Transverse colon (tissue), 4 donors: ENCODE results near the gene MATN1. TPM values are rescaled to one million over a fixed set of nuclear protein-coding genes. Genes with fewer than 3 reads are reported as not detected.

ENCODE experiments used
- DNase-seq: peaks from one replicate; pipeline ENCODE4 v3.0.0-alpha.2; 2019
- H3K27ac ChIP-seq, 4 donors: fragments of 200-600 bp; sonication (generic); 2 replicates each; pipeline ENCODE4 v1.5.1; 2016 to 2018; ENCODE audit warnings: inconsistent platforms in 4 of 4
- H3K27me3 ChIP-seq: fragments of 200-600 bp; sonication (generic); 2 replicates; pipeline ENCODE4 v1.5.1; 2017; ENCODE audit warnings: inconsistent platforms
- H3K36me3 ChIP-seq, 4 donors: fragments of 200-600 bp; sonication (generic); 2 replicates each; pipeline ENCODE4 v1.5.1; 2017 to 2019; ENCODE audit warnings: inconsistent platforms in 4 of 4
- H3K4me1 ChIP-seq, 4 donors: fragments of 200-600 bp; sonication (generic); 2 replicates each; pipeline ENCODE4 v1.5.1; 2017 to 2020; ENCODE audit warnings: inconsistent platforms in 4 of 4
- H3K4me3 ChIP-seq, 4 donors: fragments of 200-600 bp; sonication (generic); 1 replicate in 1 of 4; 2 replicates in 3 of 4; pipeline versions ENCODE4 v1.5.1 to v1.6.1; 2017 to 2019; ENCODE audit warnings: inconsistent platforms in 4 of 4
- H3K9me3 ChIP-seq, 2 donors: fragments of 200-600 bp; sonication (generic); 2 replicates each; pipeline ENCODE4 v1.5.1; 2017 to 2019; ENCODE audit warnings: inconsistent platforms in 2 of 2
- EP300 ChIP-seq: sonication (generic); formaldehyde crosslinking; IDR thresholded peaks from one replicate; pipeline ENCODE4 v1.6.1; 2017; ENCODE audit warnings: antibody characterized with exemption, low read depth
- POLR2A ChIP-seq: fragments of 450-650 bp; IDR thresholded peaks from one replicate; pipeline ENCODE4 v1.6.1; 2016; ENCODE audit warnings: antibody characterized with exemption, mild to moderate bottlenecking, moderate library complexity
- POLR2AphosphoS5 ChIP-seq, 3 donors: sonication (generic); formaldehyde crosslinking; IDR thresholded peaks; one replicate each; pipeline ENCODE4 v1.6.1; 2016; ENCODE audit warnings: antibody characterized with exemption in 3 of 3
- WGBS, 2 donors: methylation state at CpG; one replicate each; pipeline ENCODE4 v1.1.5; 2018; ENCODE audit warnings: low coverage in 1 of 2; 5-methylcytosine and 5-hydroxymethylcytosine counted together
- in situ Hi-C, 4 donors: fragments of 200-750 bp; cut with MboI; loops; one replicate each; pipeline versions ENCODE4 v1.15.0 to v1.15.1; 2017; ENCODE audit warnings: low sequenced_read_pairs in 3 of 4, low pct_ligation_motif_present in 1 of 4, low pct_unique_long_range_greater_than_20kb in 1 of 4
- intact Hi-C: fragments of 100-400 bp; cut with DNase I; formaldehyde crosslinking; loops from one replicate; pipeline ENCODE4 v1.15.1; 2023; ENCODE audit warnings: low total_unique reads
- total RNA-seq, 4 donors: library from RNA; depleted of rRNA; stranded (reverse); fragments of >200 nt; gene quantifications; one replicate each; pipeline ENCODE4 v1.1.0, GENCODE V29; 2016
- TF ChIP-seq, protein P1 (sequence below), 5 experiments: fragments of 200-600 bp in 3 of 5; fragments of 450-650 bp in 2 of 5; sonication (generic) in 3 of 5; IDR thresholded peaks; 1 replicate in 2 of 5; 2 replicates in 3 of 5; pipeline ENCODE4 v1.5.1; 2016 to 2017; ENCODE audit warnings: antibody characterized with exemption in 5 of 5, inconsistent platforms in 3 of 5, mild to moderate bottlenecking in 2 of 5, moderate library complexity in 1 of 5

The MATN1 gene
- total RNA-seq, 4 donors from 2014 or later = not detected

DNA sequence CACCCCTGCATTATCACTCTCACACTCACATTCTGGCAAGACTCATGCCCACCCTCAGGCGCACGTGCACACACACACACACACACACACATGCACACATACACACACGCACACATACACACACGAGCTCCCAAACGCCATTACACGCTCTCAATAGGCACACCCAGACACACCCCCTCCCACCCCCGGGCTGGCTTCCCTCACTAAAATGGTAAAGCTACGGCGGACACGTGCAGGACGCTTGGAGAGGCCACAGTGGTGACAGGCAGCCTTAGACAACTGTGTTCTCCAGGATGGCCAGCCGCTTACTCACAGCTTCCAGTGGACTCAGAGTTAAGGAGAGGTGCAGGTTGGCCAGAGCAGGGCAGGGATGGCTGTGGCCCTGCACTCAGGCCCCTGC lies 10.1 kb downstream of the MATN1 start:
- Histone ChIP-seq H3K27ac (no peak overlapping the region), H3K9me3 (peaks cover 0 to 4% of the 10 kb centered on the region in 2 donors), H3K4me1 (peaks cover 0 to 4% (median 0%) of the 10 kb centered on the region in 4 donors), H3K4me3 (no peak overlapping the region), H3K36me3 (no peaks in the 10 kb centered on the region), H3K27me3 (no peaks in the 10 kb centered on the region)
- no peak for TF ChIP-seq POLR2AphosphoS5 (IDR thresholded peaks at IDR 0.05)
- TF ChIP-seq, protein P1, sequence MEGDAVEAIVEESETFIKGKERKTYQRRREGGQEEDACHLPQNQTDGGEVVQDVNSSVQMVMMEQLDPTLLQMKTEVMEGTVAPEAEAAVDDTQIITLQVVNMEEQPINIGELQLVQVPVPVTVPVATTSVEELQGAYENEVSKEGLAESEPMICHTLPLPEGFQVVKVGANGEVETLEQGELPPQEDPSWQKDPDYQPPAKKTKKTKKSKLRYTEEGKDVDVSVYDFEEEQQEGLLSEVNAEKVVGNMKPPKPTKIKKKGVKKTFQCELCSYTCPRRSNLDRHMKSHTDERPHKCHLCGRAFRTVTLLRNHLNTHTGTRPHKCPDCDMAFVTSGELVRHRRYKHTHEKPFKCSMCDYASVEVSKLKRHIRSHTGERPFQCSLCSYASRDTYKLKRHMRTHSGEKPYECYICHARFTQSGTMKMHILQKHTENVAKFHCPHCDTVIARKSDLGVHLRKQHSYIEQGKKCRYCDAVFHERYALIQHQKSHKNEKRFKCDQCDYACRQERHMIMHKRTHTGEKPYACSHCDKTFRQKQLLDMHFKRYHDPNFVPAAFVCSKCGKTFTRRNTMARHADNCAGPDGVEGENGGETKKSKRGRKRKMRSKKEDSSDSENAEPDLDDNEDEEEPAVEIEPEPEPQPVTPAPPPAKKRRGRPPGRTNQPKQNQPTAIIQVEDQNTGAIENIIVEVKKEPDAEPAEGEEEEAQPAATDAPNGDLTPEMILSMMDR (IDR thresholded peaks at IDR 0.05) = no peak
- 38 to 45% methylated on average over 9 to 12 of the region's 12 CpGs for WGBS, 2 donors
- DNase-seq = no peak
- in situ Hi-C loops (loop anchor here in 3 of 4 donors (10.0 to 25.0 kb wide), 3 partner anchors 201 to 1479 kb away; partner anchors contain the start of genes MECR (in 3 of the 3) and PTPRU (in 3 of the 3)), intact Hi-C loops (no loop called here)

DNA sequence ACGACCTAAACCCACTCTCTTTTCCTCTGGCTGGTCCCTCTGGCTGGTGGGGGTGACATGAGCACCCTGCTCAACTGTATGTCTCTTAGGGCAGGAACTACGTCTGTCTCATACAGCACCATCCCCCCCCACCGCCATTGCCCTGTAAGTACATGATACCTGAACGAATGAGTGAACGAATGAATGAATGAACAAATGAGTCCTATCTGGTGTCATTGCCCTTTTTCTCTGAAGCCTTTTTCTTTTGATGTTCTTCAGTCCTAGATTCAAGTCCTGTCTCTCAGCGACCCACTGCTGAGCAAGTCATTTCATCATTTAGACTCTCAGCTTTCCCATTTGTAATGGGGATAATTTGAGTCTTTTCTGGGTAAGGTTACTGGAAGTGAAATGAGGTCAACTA lies 10.8 kb downstream of the MATN1 start:
- Histone ChIP-seq H3K27ac (no peak overlapping the region), H3K27me3 (peaks cover 2% of the 10 kb centered on the region), H3K4me1 (peaks cover 0 to under 1% (median 0%) of the 10 kb centered on the region in 4 donors), H3K4me3 (no peak overlapping the region), H3K36me3 (no peaks in the 10 kb centered on the region), H3K9me3 (peaks cover 0 to 4% of the 10 kb centered on the region in 2 donors)
- WGBS, 2 donors = 79 to 85% methylated on average over 4 to 6 of the region's 6 CpGs
- intact Hi-C loops = no loop called here
- in situ Hi-C loops = loop anchor here in 3 of 4 donors (10.0 to 25.0 kb wide), 3 partner anchors 202 to 1478 kb away; partner anchors contain the start of genes MECR (in 3 of the 3) and PTPRU (in 3 of the 3)
- TF ChIP-seq EP300 (no peak), POLR2AphosphoS5 (IDR thresholded peaks at IDR 0.05) (no peak), POLR2A (no peak)
- TF ChIP-seq, protein P1 (IDR thresholded peaks at IDR 0.05) = no peak
- DNase-seq = no peak

DNA sequence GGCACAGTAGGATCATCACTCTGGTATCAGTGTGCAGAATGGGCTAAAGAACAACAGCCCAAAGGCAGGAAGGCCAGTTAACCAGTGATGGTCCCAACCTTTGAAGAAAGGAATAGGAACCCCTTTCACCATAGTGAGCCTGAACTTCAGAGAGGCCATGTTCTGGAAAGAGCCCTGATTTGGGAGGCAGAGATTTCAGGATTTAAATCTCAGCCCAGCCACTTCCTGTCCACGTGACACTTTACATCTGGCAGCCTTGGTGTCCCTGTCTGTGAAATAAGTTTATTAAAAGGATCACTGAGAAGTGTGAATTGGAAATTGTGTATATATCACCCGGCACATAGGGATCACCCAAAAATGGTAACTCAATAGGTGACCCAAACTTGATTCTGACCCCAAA lies 13.0 kb downstream of the MATN1 start:
- TF ChIP-seq EP300 (no peak), POLR2A (no peak), POLR2AphosphoS5 (IDR thresholded peaks at IDR 0.05) (no peak)
- TF ChIP-seq, protein P1 (IDR thresholded peaks at IDR 0.05) = no peak
- Histone ChIP-seq H3K36me3 (no peaks in the 10 kb centered on the region), H3K4me1 (peaks cover 0 to under 1% (median 0%) of the 10 kb centered on the region in 4 donors), H3K27ac (no peak overlapping the region), H3K27me3 (peaks cover 10% of the 10 kb centered on the region), H3K4me3 (no peak overlapping the region), H3K9me3 (peaks cover 0 to 3% of the 10 kb centered on the region in 2 donors)
- intact Hi-C loops (no loop called here), in situ Hi-C loops (loop anchor here in 3 of 4 donors (10.0 to 25.0 kb wide), 3 partner anchors 204 to 1476 kb away; partner anchors contain the start of genes MECR (in 3 of the 3) and PTPRU (in 3 of the 3))
- WGBS, 2 donors = 48% methylated on average over 2 of the region's 2 CpGs; no CpG with 5 or more reads in 1 of the 2 donors
- DNase-seq = no peak

DNA sequence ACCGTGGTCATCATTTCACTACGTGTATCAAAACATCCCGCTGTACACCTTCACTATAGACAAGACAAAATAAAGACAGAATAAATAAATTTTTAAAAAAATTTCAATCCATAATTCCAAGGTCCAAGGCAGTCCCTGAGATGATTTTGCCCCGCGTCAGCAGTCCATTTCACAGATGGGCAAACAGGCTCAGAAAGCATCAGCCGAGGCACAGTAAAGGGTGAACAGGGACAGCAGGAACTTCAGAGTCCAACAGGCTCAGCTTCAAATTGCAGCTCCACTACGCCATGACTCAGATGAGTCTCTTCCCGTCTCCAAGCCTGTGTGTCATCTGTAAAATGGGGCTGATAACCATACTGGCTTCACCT lies 15.0 kb downstream of the MATN1 start:
- Histone ChIP-seq H3K36me3 (no peaks in the 10 kb centered on the region), H3K27ac (no peak overlapping the region), H3K4me3 (no peak overlapping the region), H3K4me1 (peaks cover 0 to 13% (median 9%) of the 10 kb centered on the region in 4 donors), H3K27me3 (peaks cover 10% of the 10 kb centered on the region), H3K9me3 (no peaks in the 10 kb centered on the region)
- in situ Hi-C loops (loop anchor here in 1 of 4 donors (25.0 kb wide), 1 partner anchor 1471 kb away; the partner anchor contains the start of genes MECR and PTPRU), intact Hi-C loops (loop anchor here (5.0 to 10.0 kb wide), 3 partner anchors 326 to 1471 kb away; partner anchors contain the start of gene PTPRU)
- WGBS, 2 donors = 49 to 67% methylated on average over 3 to 8 of the region's 8 CpGs
- DNase-seq = no peak
- TF ChIP-seq POLR2AphosphoS5 (IDR thresholded peaks at IDR 0.05) = no peak
- TF ChIP-seq, protein P1 (IDR thresholded peaks at IDR 0.05) = no peak
- no peak for TF ChIP-seq EP300
- no peak for TF ChIP-seq POLR2A
